Duodenal mucosa (tissue), 2 donors: Measurements from ENCODE around the gene NDST4.

Source experiments
- H3K27ac ChIP-seq: one replicate; pipeline ENCODE4 v1.7.0; 2013; ENCODE audit warnings: low read depth, low read length
- H3K27me3 ChIP-seq, 2 donors: one replicate each; pipeline ENCODE4 v1.7.0; 2013; ENCODE audit warnings: low read length in 2 of 2, control low read depth in 1 of 2; ENCODE audit not compliant: insufficient read depth in 2 of 2, control insufficient read depth in 1 of 2
- H3K36me3 ChIP-seq, 2 donors: one replicate each; pipeline ENCODE4 v1.7.0; 2013; ENCODE audit warnings: low read length in 2 of 2, control low read depth in 1 of 2; ENCODE audit not compliant: insufficient read depth in 2 of 2, control insufficient read depth in 1 of 2
- H3K4me1 ChIP-seq, 2 donors: one replicate each; pipeline ENCODE4 v1.7.0; 2013; ENCODE audit warnings: low read length in 2 of 2, control low read depth in 1 of 2; ENCODE audit not compliant: insufficient read depth in 2 of 2, control insufficient read depth in 1 of 2
- H3K4me3 ChIP-seq, 2 donors: one replicate each; pipeline ENCODE4 v1.7.0; 2013; ENCODE audit warnings: low read length in 2 of 2, low read depth in 1 of 2
- H3K9ac ChIP-seq, 2 donors: one replicate each; pipeline ENCODE4 v1.7.0; 2013; ENCODE audit warnings: low read length in 2 of 2, low read depth in 1 of 2
- H3K9me3 ChIP-seq, 2 donors: one replicate each; pipeline ENCODE4 v1.7.0; 2013; ENCODE audit warnings: low read length in 2 of 2, control low read depth in 1 of 2; ENCODE audit not compliant: control insufficient read depth in 1 of 2

The NDST4 gene

DNA sequence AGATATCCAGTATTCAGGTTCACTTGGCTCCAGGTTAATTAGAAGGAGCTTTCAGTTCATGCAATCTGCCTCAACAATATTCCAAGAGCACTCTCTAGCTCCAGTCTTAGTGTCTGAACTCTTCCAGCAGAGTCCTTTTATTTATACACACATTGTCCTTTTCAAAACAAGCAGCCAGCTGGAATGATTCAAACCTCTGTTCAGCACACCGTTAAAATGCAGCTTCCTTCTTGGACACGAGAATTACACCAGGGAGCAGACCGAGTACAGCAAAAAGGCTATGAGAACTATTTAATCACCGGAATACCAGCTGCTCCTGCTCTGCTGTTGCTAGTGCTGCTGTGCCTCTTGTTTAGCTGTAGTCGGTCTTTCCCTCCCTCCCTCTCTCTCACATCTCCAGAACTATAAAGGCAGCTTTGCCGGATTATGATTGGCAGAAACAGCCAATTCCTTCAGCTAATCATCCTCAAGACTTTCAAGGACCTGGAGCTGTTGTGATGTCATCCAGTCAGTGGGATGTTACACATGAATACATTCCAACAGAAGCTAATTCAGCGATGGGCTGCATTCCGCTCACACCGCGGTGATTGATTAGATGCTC, at the start of gene NDST4:
Gene NDST4 (minus strand): TSS at position 115 of the 601 bp plus-strand sequence. CDS start 36,584 bp downstream, outside the sequence.
- no peaks in the 10 kb centered on the region for H3K27me3 ChIP-seq
- peak within 1 kb of the TSS; percentile 8 to 28 for H3K4me3 ChIP-seq
- H3K27ac ChIP-seq, result no peak within 1 kb of the TSS
- H3K4me1 ChIP-seq, result no peaks in the 10 kb centered on the region
- no peaks in the 10 kb centered on the region for H3K36me3 ChIP-seq
- no peak within 1 kb of the TSS for H3K9ac ChIP-seq
- no peaks in the 10 kb centered on the region for H3K9me3 ChIP-seq

DNA sequence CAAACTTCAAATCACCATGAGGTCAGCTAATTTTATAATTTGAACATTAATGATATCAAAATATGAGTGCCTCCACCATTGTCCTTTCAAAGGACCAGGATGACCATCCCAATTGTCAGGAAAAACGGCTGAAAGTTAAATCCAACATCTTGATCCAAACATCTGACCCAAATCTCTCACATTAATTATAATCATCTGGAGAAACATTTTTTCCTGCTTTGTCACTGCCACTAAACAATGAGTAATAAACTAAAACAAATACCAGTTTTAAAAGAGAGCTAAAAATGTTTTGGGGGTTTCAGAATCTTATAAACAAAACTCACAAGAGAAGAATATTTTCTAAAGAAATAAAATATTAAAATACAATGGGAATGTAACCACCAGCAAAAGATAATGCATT, 45.7 kb upstream of the NDST4 start:
- Histone ChIP-seq H3K9me3 (no peaks in the 10 kb centered on the region), H3K36me3 (no peaks in the 10 kb centered on the region), H3K4me3 (no peak overlapping the region), H3K9ac (no peak overlapping the region), H3K4me1 (no peaks in the 10 kb centered on the region), H3K27me3 (no peaks in the 10 kb centered on the region), H3K27ac (no peak overlapping the region)

DNA sequence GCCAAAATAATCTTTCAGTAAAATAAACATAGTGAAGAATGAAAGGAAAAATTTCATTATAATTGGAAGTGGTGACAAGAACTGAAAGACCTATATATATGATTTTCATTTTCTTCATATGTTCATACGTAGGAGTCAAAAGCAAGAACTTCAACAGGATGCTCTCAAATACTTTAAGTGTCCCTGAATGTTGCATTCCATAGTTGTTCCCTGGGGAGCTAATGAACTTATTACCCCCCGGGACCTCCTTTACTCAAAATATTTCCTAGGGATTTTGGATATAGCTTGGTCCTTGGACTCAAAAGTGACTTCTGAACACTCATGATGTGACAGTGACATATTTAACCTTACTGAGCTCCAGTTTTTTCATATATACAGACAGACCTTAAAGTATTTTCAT, 44.9 kb upstream of the NDST4 start:
- no peaks in the 10 kb centered on the region for H3K4me1 ChIP-seq
- H3K9ac ChIP-seq, result no peak overlapping the region
- no peak overlapping the region for H3K4me3 ChIP-seq
- no peaks in the 10 kb centered on the region for H3K9me3 ChIP-seq
- no peak overlapping the region for H3K27ac ChIP-seq
- no peaks in the 10 kb centered on the region for H3K36me3 ChIP-seq
- no peaks in the 10 kb centered on the region for H3K27me3 ChIP-seq

DNA sequence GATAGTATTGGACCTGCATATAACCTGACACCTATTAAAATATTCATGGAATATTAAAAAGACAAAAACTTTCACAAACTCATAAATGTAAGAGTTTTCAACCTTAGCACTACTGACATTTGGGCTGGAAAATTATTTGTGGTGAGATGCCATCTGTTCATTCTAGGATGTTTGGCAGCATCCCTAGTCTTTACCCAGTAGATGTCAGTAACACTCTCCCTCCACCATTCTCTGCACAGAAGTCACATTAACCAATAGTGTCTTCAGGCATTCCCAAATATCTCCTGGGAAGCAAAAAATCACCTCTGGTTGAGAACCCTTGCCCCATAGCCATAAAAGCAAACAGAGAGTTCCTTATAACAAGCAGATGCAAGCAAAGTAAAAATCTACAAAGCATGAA, 41.4 kb upstream of the NDST4 start:
- Histone ChIP-seq H3K27ac (no peak overlapping the region), H3K9ac (no peak overlapping the region), H3K36me3 (no peaks in the 10 kb centered on the region)

DNA sequence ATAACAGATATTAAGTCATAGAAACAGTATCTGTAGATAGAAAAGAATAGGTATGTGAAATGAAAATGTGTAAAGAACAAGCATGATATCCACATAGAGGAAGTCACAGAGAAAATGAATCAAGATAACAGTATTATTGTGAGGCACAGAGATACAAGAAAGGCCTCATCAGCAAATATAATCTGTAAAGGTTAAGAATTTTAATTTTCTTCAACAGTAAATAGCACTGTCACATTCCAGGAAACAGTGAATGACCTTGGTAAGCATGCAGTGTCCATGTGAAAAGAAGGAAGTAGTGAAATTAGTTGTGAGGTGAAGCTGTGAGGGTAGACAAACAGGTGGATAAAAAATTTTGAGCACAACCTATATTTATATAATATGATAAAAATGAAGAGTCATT, 39.5 kb upstream of the NDST4 start:
- no peaks in the 10 kb centered on the region for H3K9me3 ChIP-seq
- no peak overlapping the region for H3K9ac ChIP-seq
- H3K36me3 ChIP-seq, result no peaks in the 10 kb centered on the region
- no peaks in the 10 kb centered on the region for H3K27me3 ChIP-seq
- no peak overlapping the region for H3K4me3 ChIP-seq
- no peaks in the 10 kb centered on the region for H3K4me1 ChIP-seq
- no peak overlapping the region for H3K27ac ChIP-seq

More for the DNA sequence above, 41.4 kb upstream of the NDST4 start:
- Histone ChIP-seq H3K4me3 (no peak overlapping the region), H3K4me1 (no peaks in the 10 kb centered on the region), H3K27me3 (no peaks in the 10 kb centered on the region), H3K9me3 (no peaks in the 10 kb centered on the region)

DNA sequence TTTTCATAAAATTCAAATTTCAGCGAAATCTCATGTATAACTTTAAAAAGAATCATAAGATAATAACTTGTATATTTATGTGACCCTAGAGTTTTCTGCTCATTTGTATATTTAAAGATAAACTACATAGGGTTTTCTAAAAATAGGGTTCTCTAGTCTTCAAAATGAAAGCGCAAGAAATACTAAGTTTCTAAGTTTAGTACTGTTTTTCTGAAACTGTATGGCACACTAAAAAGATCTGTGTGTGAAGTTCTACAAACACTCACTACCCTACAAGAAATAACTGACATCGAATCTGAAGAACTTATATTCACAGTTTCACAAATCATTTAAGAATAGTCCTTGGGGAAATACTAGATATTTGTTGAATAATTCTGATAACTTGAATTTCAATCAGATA, 38.7 kb upstream of the NDST4 start:
- Histone ChIP-seq H3K27ac (no peak overlapping the region), H3K9ac (no peak overlapping the region), H3K36me3 (no peaks in the 10 kb centered on the region), H3K27me3 (no peaks in the 10 kb centered on the region), H3K4me1 (no peaks in the 10 kb centered on the region), H3K4me3 (no peak overlapping the region), H3K9me3 (no peaks in the 10 kb centered on the region)

DNA sequence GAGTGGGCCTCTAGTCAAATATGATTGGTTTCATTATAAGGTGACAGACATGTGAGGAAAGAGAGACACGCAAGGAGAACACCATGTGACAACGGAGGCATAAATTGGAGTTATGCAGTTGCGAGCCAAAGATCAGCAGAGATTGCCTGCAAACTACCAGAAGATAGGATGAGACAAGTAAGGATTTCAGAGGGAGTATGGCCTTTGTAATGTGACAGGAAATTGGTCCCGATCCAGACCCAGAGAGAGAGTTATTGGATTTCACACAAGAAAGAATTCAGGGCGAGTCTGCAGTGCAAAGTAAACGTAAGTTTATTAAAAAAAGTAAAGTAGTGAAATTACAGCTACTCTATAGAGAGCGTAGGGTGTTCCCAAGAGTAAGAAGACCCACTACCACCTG, 35.7 kb upstream of the NDST4 start:
- peaks cover 0 to 7% of the 10 kb centered on the region in 2 donors for H3K4me1 ChIP-seq

DNA sequence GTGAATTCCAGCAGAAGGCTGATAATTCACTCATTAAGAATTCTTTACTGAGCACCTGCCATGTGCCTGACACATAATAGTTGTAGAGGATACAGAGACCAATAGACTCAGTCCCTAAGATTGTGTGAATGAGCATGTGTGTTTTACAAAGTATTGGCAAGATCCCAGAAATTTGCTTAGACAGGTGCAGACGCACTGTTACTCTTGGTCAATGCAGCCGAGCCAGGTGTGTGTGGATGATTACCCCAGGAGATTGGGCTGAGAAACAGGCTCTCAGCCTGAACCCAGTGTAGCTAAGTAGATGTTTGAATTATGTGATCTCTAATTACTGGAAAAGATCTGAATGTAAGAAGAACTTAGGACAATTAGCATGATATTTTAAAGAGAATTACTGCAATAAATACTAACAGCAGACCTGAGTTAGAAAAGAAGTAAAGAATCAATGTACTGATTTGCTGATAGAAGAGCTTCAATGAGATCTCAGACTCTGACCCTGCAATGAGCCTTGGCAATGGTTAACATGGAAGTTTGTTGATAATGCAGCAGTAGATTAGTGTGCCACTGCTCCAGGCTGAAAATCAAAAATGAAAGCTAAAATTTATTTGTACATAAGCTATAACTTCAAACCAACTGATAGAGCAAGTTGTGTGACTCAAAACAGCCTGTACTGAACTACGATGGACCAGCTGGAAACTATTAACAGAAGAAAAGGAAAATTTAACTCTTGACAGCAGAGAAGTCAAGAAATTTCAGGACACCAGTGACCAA, 32.2 kb upstream of the NDST4 start:
- H3K9ac ChIP-seq, result no peak overlapping the region
- no peaks in the 10 kb centered on the region for H3K9me3 ChIP-seq
- H3K4me1 ChIP-seq, result peaks cover 0 to 7% of the 10 kb centered on the region in 2 donors
- no peaks in the 10 kb centered on the region for H3K36me3 ChIP-seq
- peak overlapping the region in 1 of 2 donors; percentile 8 for H3K4me3 ChIP-seq
- H3K27me3 ChIP-seq, result no peaks in the 10 kb centered on the region
- no peak overlapping the region for H3K27ac ChIP-seq

More for the DNA sequence above, 35.7 kb upstream of the NDST4 start:
- no peak overlapping the region for H3K4me3 ChIP-seq
- H3K9me3 ChIP-seq, result no peaks in the 10 kb centered on the region
- no peaks in the 10 kb centered on the region for H3K36me3 ChIP-seq
- H3K27me3 ChIP-seq, result no peaks in the 10 kb centered on the region
- no peak overlapping the region for H3K9ac ChIP-seq
- no peak overlapping the region for H3K27ac ChIP-seq

DNA sequence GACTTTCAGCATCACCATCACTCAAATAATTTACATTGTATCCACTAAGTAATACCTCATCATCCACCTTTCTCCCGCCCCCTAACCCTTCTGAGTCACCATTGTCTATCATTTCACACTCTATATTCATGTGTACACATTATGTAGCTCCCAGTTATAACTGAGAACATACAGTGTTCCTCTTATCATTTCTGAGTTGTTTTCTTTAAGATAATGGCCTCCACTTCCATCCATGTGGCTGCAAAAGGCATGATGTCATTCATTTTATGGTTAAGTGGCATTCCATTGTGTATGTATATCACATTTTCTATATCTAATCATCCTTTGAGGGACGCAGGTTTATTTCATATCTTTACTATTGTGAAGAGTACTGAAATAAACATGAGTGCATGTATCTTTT, 14.6 kb upstream of the NDST4 start:
- Histone ChIP-seq H3K36me3 (no peaks in the 10 kb centered on the region), H3K27ac (no peak overlapping the region), H3K9ac (no peak overlapping the region), H3K4me3 (no peak overlapping the region), H3K9me3 (no peaks in the 10 kb centered on the region), H3K27me3 (no peaks in the 10 kb centered on the region), H3K4me1 (no peaks in the 10 kb centered on the region)

DNA sequence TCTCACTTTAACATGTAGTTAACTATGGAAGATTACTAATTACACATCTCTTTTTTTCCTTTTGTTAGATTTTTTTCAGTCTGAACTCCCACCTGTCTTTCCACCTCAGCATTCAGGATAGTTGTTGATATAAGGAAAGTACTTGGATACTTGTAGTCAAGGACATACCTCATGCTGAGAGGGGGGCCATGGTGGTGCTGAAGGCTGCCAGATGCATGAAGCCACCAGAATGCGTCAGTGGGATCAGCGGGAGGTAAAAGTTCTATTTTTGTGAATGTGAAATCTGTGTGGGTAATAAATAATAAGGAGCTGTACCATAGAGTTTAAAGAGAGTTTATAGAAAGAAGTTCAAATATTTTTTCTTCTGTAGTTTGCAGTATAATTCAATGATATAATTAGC, 13.1 kb upstream of the NDST4 start:
- no peaks in the 10 kb centered on the region for H3K27me3 ChIP-seq
- no peaks in the 10 kb centered on the region for H3K36me3 ChIP-seq
- H3K9ac ChIP-seq, result no peak overlapping the region
- H3K9me3 ChIP-seq, result no peaks in the 10 kb centered on the region
- H3K4me3 ChIP-seq, result no peak overlapping the region
- H3K4me1 ChIP-seq, result no peaks in the 10 kb centered on the region
- no peak overlapping the region for H3K27ac ChIP-seq
